KMS-11 (cell line): ENCODE results near the gene ATP2C1.

Experiments used
- H2AFZ ChIP-seq: fragments of 200-600 bp; sonication (generic); 2 replicates; pipeline ENCODE4 v1.6.1; 2016; ENCODE audit warnings: antibody characterized with exemption, mixed run types, low read depth
- H3K27ac ChIP-seq: fragments of 200-600 bp; sonication (generic); 2 replicates; pipeline ENCODE4 v1.6.1; 2016; ENCODE audit warnings: mild to moderate bottlenecking, mixed run types
- H3K27me3 ChIP-seq: fragments of 200-600 bp; sonication (generic); 2 replicates; pipeline ENCODE4 v1.6.1; 2017; ENCODE audit warnings: mild to moderate bottlenecking, low read depth, mixed run types, moderate library complexity; ENCODE audit not compliant: insufficient read depth
- H3K36me3 ChIP-seq: fragments of 200-600 bp; sonication (generic); 2 replicates; pipeline ENCODE4 v1.6.1; 2017; ENCODE audit warnings: mild to moderate bottlenecking, mixed run types; ENCODE audit not compliant: insufficient read depth
- H3K4me1 ChIP-seq: fragments of 200-600 bp; sonication (generic); 2 replicates; pipeline ENCODE4 v1.6.1; 2016; ENCODE audit warnings: mild to moderate bottlenecking, low read depth, mixed run types; ENCODE audit not compliant: poor library complexity, severe bottlenecking
- H3K4me2 ChIP-seq: fragments of 200-600 bp; sonication (generic); 2 replicates; pipeline ENCODE4 v1.7.0; 2016; ENCODE audit warnings: mild to moderate bottlenecking, mixed run types
- H3K4me3 ChIP-seq: fragments of 200-600 bp; sonication (generic); IDR thresholded peaks from 2 replicates; pipeline ENCODE4 v1.6.1; 2017; ENCODE audit warnings: low read depth, low read length, mixed read lengths; ENCODE audit not compliant: insufficient read depth
- H3K79me2 ChIP-seq: fragments of 200-600 bp; sonication (generic); 2 replicates; pipeline ENCODE4 v1.6.1; 2016; ENCODE audit warnings: low read depth, mixed run types; ENCODE audit not compliant: insufficient read depth
- H3K9ac ChIP-seq: fragments of 200-600 bp; sonication (generic); 2 replicates; pipeline ENCODE4 v1.6.1; 2016; ENCODE audit warnings: mild to moderate bottlenecking, mixed run types
- H4K20me1 ChIP-seq: fragments of 200-600 bp; sonication (generic); 2 replicates; pipeline ENCODE4 v1.6.1; 2016; ENCODE audit warnings: mild to moderate bottlenecking, mixed run types; ENCODE audit not compliant: insufficient read depth
- TF ChIP-seq, protein P1 (sequence below): fragments of 200-600 bp; sonication (generic); conservative IDR thresholded peaks from 2 replicates; pipeline ENCODE4 v1.6.1; 2017; ENCODE audit warnings: low read depth, mild to moderate bottlenecking, antibody characterized with exemption, low read length, moderate library complexity, mixed read lengths

The ATP2C1 gene

DNA sequence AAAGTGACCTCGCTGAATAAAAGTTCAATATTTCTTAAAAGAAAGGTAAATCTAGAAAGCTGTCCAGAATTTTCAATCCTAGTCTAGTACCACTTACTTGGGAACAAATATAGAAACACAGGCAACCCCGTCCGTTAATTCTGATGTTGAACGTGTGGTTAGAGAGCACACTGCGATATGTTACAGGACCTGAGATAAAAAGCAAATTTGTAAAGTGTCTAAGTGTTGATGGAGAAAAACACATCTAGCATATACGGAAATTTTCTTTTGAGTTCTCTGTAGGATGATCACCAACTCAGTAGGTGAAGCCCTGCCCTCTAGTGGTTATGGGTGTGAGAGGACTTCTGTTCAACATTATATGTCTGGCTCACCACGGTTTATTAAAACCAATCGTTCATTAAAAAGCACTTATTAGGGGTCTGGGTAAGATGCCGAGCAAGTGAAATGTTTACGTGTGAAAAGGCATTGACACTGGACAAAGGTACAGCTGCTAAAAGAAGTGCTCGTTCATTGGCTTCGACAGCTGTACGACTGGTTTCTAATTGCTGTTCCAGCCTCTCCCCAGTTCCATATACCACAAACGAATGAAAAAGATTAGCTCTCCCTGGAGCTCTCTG is 1.0 kb upstream of the ATP2C1 start:
- peak overlapping the region; percentile 73 for H3K27ac ChIP-seq
- H3K79me2 ChIP-seq: peaks cover 95% of the 10 kb centered on the region
- peaks cover 82% of the 10 kb centered on the region for H3K4me1 ChIP-seq
- peak overlapping the region; percentile 81 for H3K4me2 ChIP-seq
- H2AFZ ChIP-seq: peak overlapping the region; percentile 24; the same call in 1 of the 2 replicates
- no peaks in the 10 kb centered on the region for H3K36me3 ChIP-seq
- H3K27me3 ChIP-seq: no peaks in the 10 kb centered on the region
- TF ChIP-seq, protein P1, sequence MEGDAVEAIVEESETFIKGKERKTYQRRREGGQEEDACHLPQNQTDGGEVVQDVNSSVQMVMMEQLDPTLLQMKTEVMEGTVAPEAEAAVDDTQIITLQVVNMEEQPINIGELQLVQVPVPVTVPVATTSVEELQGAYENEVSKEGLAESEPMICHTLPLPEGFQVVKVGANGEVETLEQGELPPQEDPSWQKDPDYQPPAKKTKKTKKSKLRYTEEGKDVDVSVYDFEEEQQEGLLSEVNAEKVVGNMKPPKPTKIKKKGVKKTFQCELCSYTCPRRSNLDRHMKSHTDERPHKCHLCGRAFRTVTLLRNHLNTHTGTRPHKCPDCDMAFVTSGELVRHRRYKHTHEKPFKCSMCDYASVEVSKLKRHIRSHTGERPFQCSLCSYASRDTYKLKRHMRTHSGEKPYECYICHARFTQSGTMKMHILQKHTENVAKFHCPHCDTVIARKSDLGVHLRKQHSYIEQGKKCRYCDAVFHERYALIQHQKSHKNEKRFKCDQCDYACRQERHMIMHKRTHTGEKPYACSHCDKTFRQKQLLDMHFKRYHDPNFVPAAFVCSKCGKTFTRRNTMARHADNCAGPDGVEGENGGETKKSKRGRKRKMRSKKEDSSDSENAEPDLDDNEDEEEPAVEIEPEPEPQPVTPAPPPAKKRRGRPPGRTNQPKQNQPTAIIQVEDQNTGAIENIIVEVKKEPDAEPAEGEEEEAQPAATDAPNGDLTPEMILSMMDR: peak; percentile 98
- peaks cover 51% of the 10 kb centered on the region for H4K20me1 ChIP-seq
- peak overlapping the region; percentile 92 for H3K4me3 ChIP-seq
- peak overlapping the region; percentile 62 for H3K9ac ChIP-seq

DNA sequence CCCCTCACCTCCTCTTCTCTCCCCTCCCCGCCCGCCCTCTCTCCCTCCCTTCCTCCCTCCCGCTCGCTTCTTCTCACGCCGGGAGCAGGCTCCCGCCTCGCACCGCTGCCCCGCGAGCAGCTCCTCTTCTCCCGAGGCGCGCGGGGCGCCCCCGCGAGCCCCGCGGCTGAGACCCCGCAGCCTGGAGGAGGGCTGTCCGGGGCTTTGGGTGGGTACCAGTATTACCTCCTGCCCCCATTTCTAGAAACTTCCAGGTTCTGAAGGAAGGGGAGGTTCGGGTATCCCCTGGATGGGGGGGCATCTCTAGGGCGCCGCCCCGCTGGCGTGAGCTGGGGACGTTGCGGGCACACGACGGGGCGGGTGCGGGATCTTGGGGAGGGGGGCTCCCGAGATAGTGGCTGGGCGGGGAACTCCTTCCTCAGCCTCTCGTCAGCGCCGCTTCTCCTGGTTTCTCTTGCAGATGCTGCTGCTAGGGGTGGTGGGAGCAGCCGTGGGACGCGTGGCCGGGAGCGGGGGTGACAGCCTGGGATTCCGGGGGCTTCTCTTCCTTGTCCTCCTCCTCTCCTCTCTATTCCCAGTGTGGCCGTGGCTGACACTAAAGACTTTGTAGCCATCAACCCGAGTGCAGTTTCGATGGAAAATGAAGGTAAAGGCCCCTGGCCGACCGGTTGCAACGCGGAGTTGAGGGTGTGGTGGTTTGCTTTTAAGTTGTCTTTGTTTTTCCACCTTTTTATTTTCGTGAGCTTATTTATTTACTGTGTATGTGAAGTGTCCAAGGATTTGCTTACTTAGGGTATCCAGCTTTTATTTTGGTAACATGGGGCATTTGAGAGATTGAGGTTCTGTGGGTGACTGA is 474 bp downstream of the ATP2C1 start:
- peak overlapping the region; percentile 73 for H3K27ac ChIP-seq
- peaks cover 95% of the 10 kb centered on the region for H3K79me2 ChIP-seq
- H4K20me1 ChIP-seq: peaks cover 48% of the 10 kb centered on the region
- peak overlapping the region; percentile 39; the same call in 1 of the 2 replicates for H2AFZ ChIP-seq
- H3K4me1 ChIP-seq: peaks cover 82% of the 10 kb centered on the region
- peak overlapping the region; percentile 83 for H3K4me2 ChIP-seq
- H3K9ac ChIP-seq: peak overlapping the region; percentile 62
- no peaks in the 10 kb centered on the region for H3K36me3 ChIP-seq
- peak overlapping the region; percentile 44 for H3K4me3 ChIP-seq
- no peaks in the 10 kb centered on the region for H3K27me3 ChIP-seq
- TF ChIP-seq, protein P1: no peak

DNA sequence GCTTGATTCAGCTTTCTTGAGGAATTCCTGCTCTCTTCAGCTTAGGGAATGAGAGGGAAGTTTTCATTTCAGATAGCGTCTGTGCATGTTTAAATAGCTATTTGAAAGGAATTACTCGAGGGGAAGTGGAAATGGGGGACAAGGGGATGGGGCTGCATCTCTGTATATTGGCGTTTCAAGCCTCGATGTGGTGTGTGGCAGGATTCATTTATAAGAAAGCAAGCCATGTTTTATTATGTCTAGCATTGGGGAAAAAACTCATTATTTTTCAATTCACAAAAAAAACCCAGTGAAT is 1.0 kb downstream of the ATP2C1 start:
- H3K27ac ChIP-seq: no peak overlapping the region; the same call in 1 of the 2 replicates
- H3K4me2 ChIP-seq: peak overlapping the region; percentile 83
- H4K20me1 ChIP-seq: peaks cover 50% of the 10 kb centered on the region
- H3K36me3 ChIP-seq: no peaks in the 10 kb centered on the region
- peak overlapping the region; percentile 62; the same call in 1 of the 2 replicates for H3K9ac ChIP-seq
- H2AFZ ChIP-seq: no peak overlapping the region
- no peaks in the 10 kb centered on the region for H3K27me3 ChIP-seq
- H3K4me3 ChIP-seq: peak overlapping the region; percentile 44
- peaks cover 95% of the 10 kb centered on the region for H3K79me2 ChIP-seq
- TF ChIP-seq, protein P1: no peak
- peaks cover 82% of the 10 kb centered on the region for H3K4me1 ChIP-seq

DNA sequence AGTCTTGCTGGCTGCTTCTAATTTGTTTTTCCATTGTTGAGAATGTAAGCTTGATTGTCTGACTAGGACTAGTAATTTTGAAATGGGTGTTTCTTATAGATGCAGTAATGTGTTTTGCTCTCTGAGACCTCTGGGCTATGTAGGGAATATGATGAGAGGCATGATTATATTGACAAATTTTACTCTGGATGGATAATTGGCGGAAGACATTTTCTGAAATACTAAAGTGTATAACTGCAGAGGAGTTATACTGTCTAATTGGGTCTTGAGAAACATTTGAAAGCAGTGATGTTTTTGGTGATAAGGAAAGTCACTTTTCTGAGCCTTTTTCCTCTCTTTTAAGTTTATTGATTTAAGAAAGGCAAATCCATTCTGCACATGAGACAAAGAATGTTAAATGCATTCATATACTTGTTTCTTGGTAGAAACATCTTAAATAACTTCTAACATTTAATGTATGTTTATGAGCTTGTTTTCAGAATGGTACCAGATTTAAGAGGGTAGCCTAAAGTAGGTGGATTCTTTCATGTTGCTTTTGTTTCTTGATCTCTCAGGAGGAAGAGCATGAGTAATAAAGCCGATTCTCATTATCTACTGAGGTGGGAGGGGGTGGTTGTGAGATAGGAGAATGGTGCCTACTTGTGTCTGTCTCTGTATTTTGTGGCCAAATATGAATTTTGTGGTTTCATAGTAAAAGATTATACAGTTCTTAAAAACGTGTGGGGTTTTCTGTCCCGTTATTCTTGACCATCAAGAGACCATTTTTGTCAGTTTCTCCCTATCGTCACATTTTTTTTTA is 2.0 kb downstream of the ATP2C1 start:
- no peak overlapping the region for H3K27ac ChIP-seq
- peaks cover 56% of the 10 kb centered on the region for H4K20me1 ChIP-seq
- no peak overlapping the region for H3K9ac ChIP-seq
- H2AFZ ChIP-seq: no peak overlapping the region
- H3K4me2 ChIP-seq: peak overlapping the region; percentile 83; the same call in 1 of the 2 replicates
- no peaks in the 10 kb centered on the region for H3K27me3 ChIP-seq
- H3K79me2 ChIP-seq: peaks cover 95% of the 10 kb centered on the region
- no peaks in the 10 kb centered on the region for H3K36me3 ChIP-seq
- no peak overlapping the region for H3K4me3 ChIP-seq
- peaks cover 82% of the 10 kb centered on the region for H3K4me1 ChIP-seq
- TF ChIP-seq, protein P1: no peak
